HepG2 (cell line): Measurements from ENCODE around the gene PFDN2.

Source experiments
- ELF4 ChIP-seq: sonication (generic); formaldehyde crosslinking; IDR thresholded peaks from 2 replicates; pipeline ENCODE4 v1.5.0; 2020; ENCODE audit warnings: missing genetic modification reagents, mild to moderate bottlenecking, moderate library complexity, borderline replicate concordance
- EP300 ChIP-seq, 3 experiments: sonication (generic) in 1 of 3; formaldehyde crosslinking in 1 of 3; IDR thresholded peaks; 2 replicates each; pipeline versions ENCODE4 v1.5.1 to v1.6.1; 2011 to 2020; ENCODE audit warnings: low read depth in 2 of 3, low read length in 2 of 3, borderline replicate concordance in 1 of 3, improper control_type of control experiment in 1 of 3, mild to moderate bottlenecking in 1 of 3, missing genetic modification reagents in 1 of 3, moderate library complexity in 1 of 3
- EZH2 ChIP-seq: conservative IDR thresholded peaks from 2 replicates; pipeline ENCODE4 v1.6.1; 2012; ENCODE audit warnings: mild to moderate bottlenecking, low read depth, low read length, moderate library complexity
- FOXP1 ChIP-seq, 2 experiments: fragments of 450-650 bp in 1 of 2; IDR thresholded peaks; 2 replicates each; pipeline ENCODE4 v1.6.1; 2017 to 2018; ENCODE audit warnings: antibody characterized with exemption in 1 of 2
- HDAC2 ChIP-seq: sonication (generic); formaldehyde crosslinking; IDR thresholded peaks from 2 replicates; pipeline ENCODE4 v1.4.0; 2020; ENCODE audit warnings: missing genetic modification reagents
- KDM5B ChIP-seq: sonication (generic); formaldehyde crosslinking; IDR thresholded peaks from 2 replicates; pipeline ENCODE4 v1.4.0; 2020; ENCODE audit warnings: missing genetic modification reagents, mild to moderate bottlenecking, borderline replicate concordance
- MTF1 ChIP-seq: sonication (generic); formaldehyde crosslinking; IDR thresholded peaks from 2 replicates; pipeline ENCODE4 v1.5.0; 2020; ENCODE audit warnings: missing genetic modification reagents
- NPAS2 ChIP-seq: sonication (generic); formaldehyde crosslinking; IDR thresholded peaks from 2 replicates; pipeline ENCODE4 v1.8.0; 2022; ENCODE audit warnings: mild to moderate bottlenecking, missing genetic modification reagents, borderline replicate concordance
- YEATS4 ChIP-seq: sonication (generic); formaldehyde crosslinking; IDR thresholded peaks from 2 replicates; pipeline ENCODE4 v1.4.0; 2020; ENCODE audit warnings: missing genetic modification reagents, borderline replicate concordance
- ZFP1 ChIP-seq: IDR thresholded peaks from 2 replicates; pipeline ENCODE4 v1.6.1; 2016
- TF ChIP-seq, protein P1 (sequence below): IDR thresholded peaks from 2 replicates; pipeline ENCODE4 v1.6.1; 2016; ENCODE audit warnings: missing compliant biosample characterization, missing genetic modification reagents, borderline replicate concordance
- TF ChIP-seq, protein P2 (sequence below): IDR thresholded peaks from 2 replicates; pipeline ENCODE4 v1.6.1; 2016
- TF ChIP-seq, protein P3 (sequence below): sonication (generic); formaldehyde crosslinking; IDR thresholded peaks from 2 replicates; pipeline ENCODE4 v1.8.0; 2022; ENCODE audit warnings: missing genetic modification reagents, low read depth, mild to moderate bottlenecking, borderline replicate concordance

DNA sequence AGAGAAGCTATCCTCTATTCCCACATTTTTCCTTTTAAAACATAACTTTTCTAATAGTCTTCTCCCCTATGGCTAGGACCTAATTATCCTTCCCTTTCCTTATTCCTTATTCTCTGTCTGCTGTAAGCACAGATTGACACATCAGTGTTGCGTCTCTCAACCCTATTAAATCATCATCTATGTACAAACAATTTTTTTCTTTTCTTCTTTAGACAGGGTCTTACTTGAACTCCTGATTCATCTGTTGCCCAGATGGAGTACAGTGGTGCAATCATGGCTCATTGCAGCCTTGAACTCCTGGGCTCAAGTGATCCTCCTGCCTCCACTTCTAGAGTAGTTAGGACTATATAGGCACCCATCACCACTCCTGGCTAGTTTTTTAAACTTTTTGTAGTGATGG, 11.4 kb downstream of the PFDN2 start:
- TF ChIP-seq FOXP1 (IDR thresholded peaks at IDR 0.05), result no peak
- TF ChIP-seq FOXP1 (CRISPR knock-in tag; IDR thresholded peaks at IDR 0.05), result no peak
- TF ChIP-seq, protein P1, sequence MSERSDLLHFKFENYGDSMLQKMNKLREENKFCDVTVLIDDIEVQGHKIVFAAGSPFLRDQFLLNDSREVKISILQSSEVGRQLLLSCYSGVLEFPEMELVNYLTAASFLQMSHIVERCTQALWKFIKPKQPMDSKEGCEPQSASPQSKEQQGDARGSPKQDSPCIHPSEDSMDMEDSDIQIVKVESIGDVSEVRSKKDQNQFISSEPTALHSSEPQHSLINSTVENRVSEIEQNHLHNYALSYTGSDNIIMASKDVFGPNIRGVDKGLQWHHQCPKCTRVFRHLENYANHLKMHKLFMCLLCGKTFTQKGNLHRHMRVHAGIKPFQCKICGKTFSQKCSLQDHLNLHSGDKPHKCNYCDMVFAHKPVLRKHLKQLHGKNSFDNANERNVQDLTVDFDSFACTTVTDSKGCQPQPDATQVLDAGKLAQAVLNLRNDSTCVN (CRISPR knock-in tag), result no peak
- no peak for TF ChIP-seq MTF1 (CRISPR knock-in tag)
- TF ChIP-seq EZH2, result no peak
- no peak for TF ChIP-seq ELF4 (CRISPR knock-in tag)
- TF ChIP-seq YEATS4 (CRISPR knock-in tag), result no peak
- no peak for TF ChIP-seq HDAC2 (CRISPR knock-in tag)
- no peak for TF ChIP-seq NPAS2 (CRISPR knock-in tag)
- no peak for TF ChIP-seq ZFP1 (CRISPR knock-in tag)
- no peak for TF ChIP-seq EP300 (IDR thresholded peaks at IDR 0.05; ENCODE audit: low read depth in 2 of 2, low read length in 2 of 2)
- TF ChIP-seq EP300 (CRISPR knock-in tag; IDR thresholded peaks at IDR 0.05; ENCODE audit: borderline replicate concordance), result no peak
- TF ChIP-seq, protein P2, sequence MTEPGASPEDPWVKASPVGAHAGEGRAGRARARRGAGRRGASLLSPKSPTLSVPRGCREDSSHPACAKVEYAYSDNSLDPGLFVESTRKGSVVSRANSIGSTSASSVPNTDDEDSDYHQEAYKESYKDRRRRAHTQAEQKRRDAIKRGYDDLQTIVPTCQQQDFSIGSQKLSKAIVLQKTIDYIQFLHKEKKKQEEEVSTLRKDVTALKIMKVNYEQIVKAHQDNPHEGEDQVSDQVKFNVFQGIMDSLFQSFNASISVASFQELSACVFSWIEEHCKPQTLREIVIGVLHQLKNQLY (CRISPR knock-in tag), result no peak
- TF ChIP-seq, protein P3, sequence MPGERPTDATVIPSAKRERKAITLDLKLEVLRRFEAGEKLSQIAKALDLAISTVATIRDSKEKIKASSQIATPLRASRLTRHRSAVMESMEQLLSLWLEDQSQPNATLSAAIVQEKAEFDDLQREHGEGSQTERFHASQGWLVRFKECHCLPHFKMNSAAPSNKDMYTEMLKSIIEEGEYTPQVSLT (CRISPR knock-in tag), result no peak
- TF ChIP-seq KDM5B, result no peak
